Measurements from ENCODE around the gene PAH. TPM values are rescaled to one million over a fixed set of nuclear protein-coding genes. Genes with fewer than 3 reads are reported as not detected.

The PAH gene
- polyA plus RNA-seq, 1 of the 3 experiments (the other 2 are of a cell fraction) = not detected

DNA sequence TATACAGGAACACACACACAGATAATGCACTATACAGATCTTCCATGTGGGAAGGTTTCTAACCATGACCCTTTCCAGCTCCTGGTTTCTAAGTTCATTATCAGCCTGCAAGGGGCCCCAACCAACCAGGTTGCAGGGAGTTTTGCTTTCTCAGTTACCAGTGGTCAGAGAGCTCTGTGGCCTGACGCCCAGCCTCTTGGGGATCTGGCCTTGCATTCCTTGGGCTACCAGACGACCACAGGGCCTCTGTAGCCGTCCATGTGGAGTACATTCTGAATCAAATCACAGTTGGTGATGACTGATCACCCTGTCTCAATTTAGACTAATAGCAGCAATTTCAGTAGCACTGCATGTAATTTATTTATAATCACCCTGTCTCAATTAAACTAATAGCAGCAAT lies 47.5 kb downstream of the PAH start:
- WGBS (ENCODE audit: low lambda C conversion rate) = 4% methylated on average over 3 of the region's 3 CpGs
- CTCF ChIA-PET = no interaction called here

GRCh38 chr12:102865821-102866615 lies 51.0 kb downstream of the PAH start:
- no peaks in the 10 kb centered on the region for H3K9me3 ChIP-seq
- no peak overlapping the region for H2AFZ ChIP-seq (ENCODE audit: low read depth)
- H3F3A ChIP-seq (replicated peaks; ENCODE audit: insufficient read depth) = no peaks in the 10 kb centered on the region
- CTCF ChIA-PET = interaction anchor here (1.3 to 2.1 kb wide), 3 partner anchors 17 to 683 kb away, joined by 5 to 7 read pairs (median 5); no protein-coding TSS in a partner anchor
- no peaks in the 10 kb centered on the region for H3K79me2 ChIP-seq (ENCODE audit: insufficient read depth)
- H3K4me3 ChIP-seq (ENCODE audit: low read depth in 2 of 2, low read length in 1 of 2) = no peak overlapping the region
- H3K9ac ChIP-seq = no peak overlapping the region
- POLR2A ChIA-PET = no interaction called here
- no peaks in the 10 kb centered on the region for H3K9me2 ChIP-seq
- H3K27me3 ChIP-seq (ENCODE audit: insufficient read depth) = no peaks in the 10 kb centered on the region
- no peak for TF ChIP-seq SIN3A (IDR thresholded peaks at IDR 0.05; ENCODE audit: borderline replicate concordance, low read depth, low read length)
- no peak for TF ChIP-seq MAX (IDR thresholded peaks at IDR 0.05; ENCODE audit: low read depth)
- no peak for TF ChIP-seq USF2 (IDR thresholded peaks at IDR 0.05; ENCODE audit: borderline replicate concordance, low read depth, low read length)
- TF ChIP-seq MXI1 (IDR thresholded peaks at IDR 0.05; ENCODE audit: low read depth, low read length) = no peak
- no peak for TF ChIP-seq RCOR1 (IDR thresholded peaks at IDR 0.05; ENCODE audit: low read length)
- TF ChIP-seq POLR2AphosphoS5 (IDR thresholded peaks at IDR 0.05; ENCODE audit: low read depth, low read length) = no peak
- TF ChIP-seq NFIC (IDR thresholded peaks at IDR 0.05; ENCODE audit: borderline replicate concordance) = no peak
- no peak overlapping the region for H3K4me2 ChIP-seq
- H3K4me1 ChIP-seq (ENCODE audit: control insufficient read depth in 1 of 2, insufficient read depth in 2 of 2, low read depth in 1 of 2, low read length in 1 of 2) = no peaks in the 10 kb centered on the region
- WGBS (ENCODE audit: low lambda C conversion rate) = 41% methylated on average over 6 of the region's 6 CpGs
- H4K20me1 ChIP-seq (ENCODE audit: insufficient read depth) = no peaks in the 10 kb centered on the region
- H3K27ac ChIP-seq (ENCODE audit: low read depth in 2 of 2, low read length in 1 of 2) = no peak overlapping the region
- DNase-seq = no peak
- no peaks in the 10 kb centered on the region for H3K36me3 ChIP-seq (replicated peaks in 1 of 2; ENCODE audit: control insufficient read depth in 1 of 2, insufficient read depth in 2 of 2, low read length in 1 of 2)

More for the DNA sequence above, 47.5 kb downstream of the PAH start:
- Histone ChIP-seq H3K36me3 (replicated peaks in 1 of 2; ENCODE audit: control insufficient read depth in 1 of 2, insufficient read depth in 2 of 2, low read length in 1 of 2) (no peaks in the 10 kb centered on the region), H3K79me2 (ENCODE audit: insufficient read depth) (no peaks in the 10 kb centered on the region), H3F3A (replicated peaks; ENCODE audit: insufficient read depth) (no peaks in the 10 kb centered on the region), H2AFZ (ENCODE audit: low read depth) (no peak overlapping the region), H3K4me2 (no peak overlapping the region), H3K27me3 (ENCODE audit: insufficient read depth) (no peaks in the 10 kb centered on the region), H4K20me1 (ENCODE audit: insufficient read depth) (no peaks in the 10 kb centered on the region), H3K27ac (ENCODE audit: low read depth in 2 of 2, low read length in 1 of 2) (no peak overlapping the region), H3K4me3 (ENCODE audit: low read depth in 2 of 2, low read length in 1 of 2) (no peak overlapping the region), H3K4me1 (ENCODE audit: control insufficient read depth in 1 of 2, insufficient read depth in 2 of 2, low read depth in 1 of 2, low read length in 1 of 2) (no peaks in the 10 kb centered on the region), H3K9me2 (no peaks in the 10 kb centered on the region), H3K9ac (no peak overlapping the region), H3K9me3 (no peaks in the 10 kb centered on the region)
- no peak for DNase-seq
- POLR2A ChIA-PET = no interaction called here
- TF ChIP-seq IRF3 (IDR thresholded peaks at IDR 0.05; ENCODE audit: low read depth, low read length) (no peak), TEAD4 (IDR thresholded peaks at IDR 0.05; ENCODE audit: borderline replicate concordance, insufficient read depth) (no peak), RFX5 (IDR thresholded peaks at IDR 0.05; ENCODE audit: low read length) (no peak), EZH2phosphoT487 (IDR thresholded peaks at IDR 0.05; ENCODE audit: borderline replicate concordance, low read depth) (no peak), RXRA (IDR thresholded peaks at IDR 0.05; ENCODE audit: borderline replicate concordance, low read depth) (no peak), CTCF (IDR thresholded peaks at IDR 0.05) (no peak), FOXJ3 (CRISPR knock-in tag; IDR thresholded peaks at IDR 0.05) (no peak)

Measured in SK-N-SH (cell line).